ENCODE measurements around the gene UGDH. TPM values are rescaled to one million over a fixed set of nuclear protein-coding genes. Genes with fewer than 3 reads are reported as not detected.

UGDH gene
- total and polyA plus RNA-seq, 2 of the 8 experiments (the other 6 are each of a cell fraction or from before 2014, with no cell fraction given) = 32.0 to 128 TPM

DNA sequence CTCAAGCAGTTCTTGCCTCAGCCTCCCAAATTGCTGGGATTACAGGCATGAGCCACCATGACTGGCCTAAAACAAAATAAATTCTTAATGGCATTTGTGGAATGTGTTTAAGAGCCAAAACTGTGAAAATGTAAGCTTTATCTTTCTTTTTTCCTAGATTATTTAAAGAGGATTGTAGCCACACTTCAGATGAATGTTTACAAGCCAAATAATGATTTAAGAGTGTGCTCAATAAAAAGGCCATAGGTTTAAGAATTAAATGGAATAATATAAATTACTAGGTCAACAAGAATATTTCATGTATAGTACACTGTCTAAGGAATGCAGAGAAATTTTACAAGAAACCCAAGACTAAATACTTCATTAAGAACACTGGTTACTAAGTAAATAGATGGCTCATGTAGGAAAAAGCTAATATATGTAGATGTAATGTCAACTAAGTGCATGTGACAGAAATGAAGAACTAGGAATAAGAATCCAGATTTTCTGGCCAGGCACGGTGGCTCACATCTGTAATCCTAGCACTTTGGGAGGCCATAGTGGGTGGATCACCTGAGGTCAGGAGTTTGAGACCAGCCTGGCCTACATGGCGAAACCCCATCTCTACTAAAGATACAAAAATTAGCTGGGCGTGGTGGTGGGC is 21.3 kb upstream of the UGDH start:
- Histone ChIP-seq H3K4ac (replicated peaks; ENCODE audit: insufficient read length, low read depth, low read length) (no peak overlapping the region), H4K20me1 (replicated peaks in 1 of 2; ENCODE audit: control insufficient read depth in 1 of 2, insufficient read depth in 2 of 2, low read length in 2 of 2) (no peaks in the 10 kb centered on the region), H3K4me2 (ENCODE audit: insufficient read depth in 1 of 2, low read depth in 2 of 2, low read length in 2 of 2) (no peak overlapping the region), H4K5ac (ENCODE audit: insufficient read length, low read depth, low read length) (no peak overlapping the region), H3K36me3 (ENCODE audit: control insufficient read depth in 2 of 4, insufficient read depth in 4 of 4, low read length in 3 of 4) (peaks cover 0 to 3% (median 0%) of the 10 kb centered on the region in 4 experiments; a peak in 1 of 8 replicates), H4K91ac (replicated peaks; ENCODE audit: insufficient read length, low read length) (no peak overlapping the region), H2BK20ac (ENCODE audit: low read length) (no peak overlapping the region), H2AK5ac (ENCODE audit: low read depth, low read length) (no peak overlapping the region), H3K4me3 (ENCODE audit: extremely low read depth in 1 of 4, insufficient read depth in 2 of 4, low read depth in 3 of 4, low read length in 4 of 4) (no peak overlapping the region), H3K4me1 (replicated peaks in 1 of 4; ENCODE audit: control insufficient read depth in 3 of 4, insufficient read depth in 4 of 4, low read length in 3 of 4) (peaks cover 0 to 6% (median 2%) of the 10 kb centered on the region in 4 experiments; a peak in 3 of 7 replicates), H3K14ac (ENCODE audit: insufficient read length) (no peak overlapping the region), H3K79me2 (ENCODE audit: control insufficient read depth in 1 of 2, insufficient read depth in 2 of 2, low read length in 2 of 2) (no peaks in the 10 kb centered on the region), H3K18ac (ENCODE audit: extremely low read depth, low read length) (no peak overlapping the region), H2BK5ac (ENCODE audit: low read depth, low read length) (no peak overlapping the region), H3K27me3 (replicated peaks in 1 of 4; ENCODE audit: control insufficient read depth in 3 of 4, extremely low read depth in 1 of 4, insufficient read depth in 3 of 4, low read length in 3 of 4) (no peaks in the 10 kb centered on the region), H2BK12ac (ENCODE audit: low read depth, low read length) (no peak overlapping the region), H3K56ac (replicated peaks; ENCODE audit: insufficient read length, low read depth, low read length) (no peak overlapping the region), H3K23me2 (ENCODE audit: low read depth, low read length) (no peaks in the 10 kb centered on the region), H2BK120ac (replicated peaks; ENCODE audit: low read depth, low read length) (no peak overlapping the region), H3K9ac (replicated peaks in 1 of 4; ENCODE audit: extremely low read depth in 1 of 4, low read depth in 3 of 4, low read length in 3 of 4) (no peak overlapping the region), H2BK15ac (ENCODE audit: low read length) (no peak overlapping the region), H2AFZ (ENCODE audit: low read length) (no peak overlapping the region), H3K23ac (ENCODE audit: insufficient read length) (no peak overlapping the region), H3K79me1 (ENCODE audit: low read depth, low read length) (no peaks in the 10 kb centered on the region), H4K8ac (ENCODE audit: extremely low read depth, insufficient read depth, low read length) (no peak overlapping the region), H3K9me3 (ENCODE audit: insufficient read depth in 2 of 2, low read depth in 1 of 2, low read length in 1 of 2) (no peaks in the 10 kb centered on the region), H3K27ac (ENCODE audit: low read depth, low read length) (no peak overlapping the region)
- ChIA-PET POLR2A (ENCODE audit: partially characterized antibody) (interaction anchor here (0.6 to 1.2 kb wide), 4 partner anchors 16 to 98 kb away, joined by 3 read pairs; no protein-coding TSS in a partner anchor), CTCF (ENCODE audit: partially characterized antibody) (interaction anchor here (0.7 to 1.0 kb wide), 2 partner anchors 89 to 1342 kb away, joined by 3 read pairs; no protein-coding TSS in a partner anchor)
- WGBS, 2 experiments (ENCODE audit: extremely low coverage in 1 of 2, insufficient coverage in 1 of 2, insufficient read length in 1 of 2, insufficient replicate concordance in 2 of 2, low coverage in 1 of 2, low lambda C conversion rate in 2 of 2, missing lambda C conversion rate in 1 of 2) = 93% methylated on average over 3 of the region's 3 CpGs; no CpG with 5 or more reads in 1 of the 2 experiments
- FAIRE-seq = no peak
- no peak for DNase-seq (ENCODE audit: low read depth in 1 of 2, low spot score in 2 of 2)
- TF ChIP-seq KDM5A (IDR thresholded peaks at IDR 0.05; ENCODE audit: low read length) (no peak), SIN3A (conservative IDR thresholded peaks at IDR 0.05 in 1 of 2, IDR thresholded peaks at IDR 0.05 in 1 of 2; ENCODE audit: low read depth in 1 of 2, low read length in 2 of 2) (no peak), RNF2 (IDR thresholded peaks at IDR 0.05; ENCODE audit: borderline replicate concordance, low read depth, low read length, missing control alignments, poor library complexity, severe bottlenecking) (no peak), JUN (IDR thresholded peaks at IDR 0.05; ENCODE audit: low read depth, low read length) (no peak), ASH2L (IDR thresholded peaks at IDR 0.05; ENCODE audit: low read length) (no peak), TAF7 (optimal IDR thresholded peaks at IDR 0.05; ENCODE audit: borderline replicate concordance, low read depth, low read length) (no peak), EZH2 (IDR thresholded peaks at IDR 0.05; ENCODE audit: low read depth, low read length, severe bottlenecking) (no peak), TBP (IDR thresholded peaks at IDR 0.05; ENCODE audit: low read depth, low read length) (no peak), BCL11A (IDR thresholded peaks at IDR 0.05; ENCODE audit: low read depth in 2 of 2, low read length in 2 of 2) (no peak), SIX5 (IDR thresholded peaks at IDR 0.05; ENCODE audit: low read depth, low read length) (no peak), RBBP5 (IDR thresholded peaks at IDR 0.05; ENCODE audit: borderline replicate concordance, low read depth, low read length) (no peak), HDAC2 (IDR thresholded peaks at IDR 0.05; ENCODE audit: borderline replicate concordance in 1 of 2, low read depth in 2 of 2, low read length in 2 of 2) (no peak)

Data from H1 (cell line).